ENCODE results near the gene PLEKHG2. TPM values are rescaled to one million over a fixed set of nuclear protein-coding genes. Genes with fewer than 3 reads are reported as not detected.
A peak's percentile ranks its signal among the peaks of the same experiment; 100 is the strongest.

The PLEKHG2 gene
- total RNA-seq, 4 donors from 2014 or later = 6.4 to 29.9 (median 7.7) TPM

- Histone ChIP-seq H3K36me3 (peaks cover 63% of the 10 kb centered on the region), H3K4me3 (no peak overlapping the region), H3K27ac (no peak overlapping the region), H3K4me1 (peaks cover 27% of the 10 kb centered on the region), H3K27me3 (no peaks in the 10 kb centered on the region), H3K9me3 (no peaks in the 10 kb centered on the region)
- 86% methylated on average over 5 of the region's 5 CpGs for WGBS
- no peak for DNase-seq (ENCODE audit: low spot score in 2 of 2)
- no peak for TF ChIP-seq POLR2AphosphoS5 (IDR thresholded peaks at IDR 0.05)
- TF ChIP-seq, protein P1, sequence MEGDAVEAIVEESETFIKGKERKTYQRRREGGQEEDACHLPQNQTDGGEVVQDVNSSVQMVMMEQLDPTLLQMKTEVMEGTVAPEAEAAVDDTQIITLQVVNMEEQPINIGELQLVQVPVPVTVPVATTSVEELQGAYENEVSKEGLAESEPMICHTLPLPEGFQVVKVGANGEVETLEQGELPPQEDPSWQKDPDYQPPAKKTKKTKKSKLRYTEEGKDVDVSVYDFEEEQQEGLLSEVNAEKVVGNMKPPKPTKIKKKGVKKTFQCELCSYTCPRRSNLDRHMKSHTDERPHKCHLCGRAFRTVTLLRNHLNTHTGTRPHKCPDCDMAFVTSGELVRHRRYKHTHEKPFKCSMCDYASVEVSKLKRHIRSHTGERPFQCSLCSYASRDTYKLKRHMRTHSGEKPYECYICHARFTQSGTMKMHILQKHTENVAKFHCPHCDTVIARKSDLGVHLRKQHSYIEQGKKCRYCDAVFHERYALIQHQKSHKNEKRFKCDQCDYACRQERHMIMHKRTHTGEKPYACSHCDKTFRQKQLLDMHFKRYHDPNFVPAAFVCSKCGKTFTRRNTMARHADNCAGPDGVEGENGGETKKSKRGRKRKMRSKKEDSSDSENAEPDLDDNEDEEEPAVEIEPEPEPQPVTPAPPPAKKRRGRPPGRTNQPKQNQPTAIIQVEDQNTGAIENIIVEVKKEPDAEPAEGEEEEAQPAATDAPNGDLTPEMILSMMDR (IDR thresholded peaks at IDR 0.05) = no peak
- no peak for TF ChIP-seq EP300 (IDR thresholded peaks at IDR 0.05)
- TF ChIP-seq POLR2A (IDR thresholded peaks at IDR 0.05) = no peak
These were observed 23.8 kb upstream of the PLEKHG2 start for GRCh38 chr19:39388657-39389056.

DNA sequence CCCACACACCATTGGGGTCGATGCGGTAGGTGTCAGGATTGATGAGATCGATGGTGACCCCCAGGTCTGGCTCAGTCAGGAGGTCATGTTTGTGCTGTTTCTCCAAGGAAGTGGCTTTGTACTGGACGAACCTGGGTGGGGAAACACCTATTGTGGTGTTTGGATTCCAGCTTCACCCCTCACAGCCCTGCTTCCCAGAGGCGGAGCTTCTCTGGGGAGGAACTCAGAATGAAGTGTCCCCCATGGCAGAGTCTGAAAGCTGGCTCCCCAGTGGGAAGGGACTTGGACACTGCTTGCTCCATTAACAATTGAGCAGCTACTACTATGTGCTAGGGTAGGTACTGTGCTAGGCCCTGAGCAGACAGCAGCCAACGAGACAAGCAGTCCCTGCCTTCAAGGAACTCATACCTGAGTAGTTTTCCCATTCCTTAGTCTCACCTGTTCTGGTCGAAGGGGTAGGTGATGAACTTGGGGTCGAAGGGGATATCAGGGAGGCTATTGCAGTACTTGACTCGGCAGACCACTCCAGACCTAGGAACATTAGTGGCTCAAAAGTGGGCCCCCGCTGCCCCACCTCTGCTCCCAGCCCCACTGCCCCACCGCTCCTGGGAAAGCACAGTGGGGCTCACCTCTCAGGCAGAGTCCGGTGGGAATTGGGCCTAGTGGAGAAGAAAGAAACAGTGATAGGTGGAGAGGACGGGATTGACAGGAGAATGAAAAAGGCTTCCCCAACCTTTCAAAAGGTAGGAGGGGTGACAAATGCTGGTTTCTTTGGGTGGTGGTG is 22.6 kb upstream of the PLEKHG2 start:
- Histone ChIP-seq H3K27ac (peak overlapping the region; percentile 97), H3K36me3 (peaks cover 61% of the 10 kb centered on the region), H3K4me3 (peak overlapping the region; percentile 77), H3K4me1 (peaks cover 27% of the 10 kb centered on the region), H3K9me3 (no peaks in the 10 kb centered on the region), H3K27me3 (no peaks in the 10 kb centered on the region)
- 68% methylated on average over 11 of the region's 13 CpGs for WGBS
- TF ChIP-seq POLR2A (IDR thresholded peaks at IDR 0.05) (no peak), POLR2AphosphoS5 (IDR thresholded peaks at IDR 0.05) (no peak), EP300 (IDR thresholded peaks at IDR 0.05) (no peak)
- TF ChIP-seq, protein P1 (IDR thresholded peaks at IDR 0.05) = no peak
- no peak for DNase-seq (ENCODE audit: low spot score in 2 of 2)

DNA sequence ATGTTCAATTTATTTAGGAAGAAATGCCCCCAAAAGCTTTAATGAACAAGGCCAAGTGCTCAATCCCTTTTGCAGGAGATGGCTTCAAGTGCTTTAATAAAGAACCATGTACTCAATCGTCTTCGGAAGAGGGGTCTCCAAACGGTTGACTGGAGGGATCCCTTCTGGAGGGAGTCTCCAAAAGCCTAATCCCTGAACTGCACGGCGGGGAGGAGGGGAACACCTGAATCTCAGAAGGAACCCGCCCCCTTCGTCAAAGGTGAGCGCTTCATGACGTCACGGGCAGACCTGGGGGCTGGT is 22.1 kb upstream of the PLEKHG2 start:
- DNase-seq (ENCODE audit: low spot score in 2 of 2) = no peak
- Histone ChIP-seq H3K27ac (peak overlapping the region; percentile 97), H3K9me3 (no peaks in the 10 kb centered on the region), H3K4me3 (peak overlapping the region; percentile 77), H3K4me1 (peaks cover 27% of the 10 kb centered on the region), H3K27me3 (no peaks in the 10 kb centered on the region), H3K36me3 (peaks cover 57% of the 10 kb centered on the region)
- 3% methylated on average over 5 of the region's 10 CpGs for WGBS
- TF ChIP-seq EP300 (IDR thresholded peaks at IDR 0.05) = no peak
- TF ChIP-seq POLR2AphosphoS5 (IDR thresholded peaks at IDR 0.05) = no peak
- no peak for TF ChIP-seq POLR2A (IDR thresholded peaks at IDR 0.05)
- TF ChIP-seq, protein P1 (IDR thresholded peaks at IDR 0.05) = no peak

- 1% methylated on average over 31 of the region's 60 CpGs for WGBS
- Histone ChIP-seq H3K4me3 (peak within 1 kb of the TSS; percentile 77), H3K27ac (peak within 1 kb of the TSS; percentile 97), H3K36me3 (peaks cover 54% of the 10 kb centered on the region), H3K9me3 (no peaks in the 10 kb centered on the region), H3K4me1 (peaks cover 27% of the 10 kb centered on the region), H3K27me3 (no peaks in the 10 kb centered on the region)
- TF ChIP-seq POLR2A (IDR thresholded peaks at IDR 0.05) (peak; percentile 86 to 95), POLR2AphosphoS5 (IDR thresholded peaks at IDR 0.05) (peak; percentile 38 to 89 (median 52)), EP300 (IDR thresholded peaks at IDR 0.05) (no peak)
- TF ChIP-seq, protein P1 (IDR thresholded peaks at IDR 0.05) = no peak
- peak; percentile 99 for DNase-seq (ENCODE audit: low spot score in 2 of 2)
These were observed 21.6 kb upstream of the PLEKHG2 start, which contains the start of the genes MED29 and PAF1 for GRCh38 chr19:39390751-39391437. Gene MED29, plus strand, starts transcription at chr19:39391378. Its CDS starts 45 bp downstream, at chr19:39391423. Gene PAF1, minus strand, starts transcription at chr19:39391106. Its CDS starts 242 bp downstream, at chr19:39390864.
